Measurements from ENCODE around the gene ZNF276.
A peak's percentile ranks its signal among the peaks of the same experiment; 100 is the strongest.

Gene ZNF276

DNA sequence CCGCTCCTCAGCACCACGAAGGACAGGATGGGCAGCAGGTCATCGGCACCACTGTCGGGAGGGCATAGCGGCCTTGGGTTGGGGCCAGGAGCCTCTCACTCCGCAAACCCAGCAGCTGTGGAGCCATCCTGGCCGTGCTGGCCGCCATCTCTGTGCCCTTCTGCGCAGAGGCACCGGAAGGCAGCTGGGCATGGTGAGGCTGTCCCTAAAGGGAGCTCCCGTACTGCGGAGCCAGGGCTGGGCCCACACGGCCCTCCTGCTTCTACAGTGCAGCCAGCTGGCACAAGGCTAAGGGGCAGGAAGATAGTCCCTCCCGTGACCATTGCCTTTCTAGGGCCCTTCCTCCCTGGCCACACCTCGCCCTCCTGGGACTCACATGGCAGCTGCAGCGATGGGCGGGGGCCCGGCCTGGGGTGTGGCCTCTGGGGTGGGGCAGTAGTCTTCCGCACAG is 12.8 kb upstream of the ZNF276 start:
- Histone ChIP-seq H4K5ac (ENCODE audit: low read length) (no peak overlapping the region), H3K36me3 (ENCODE audit: control insufficient read depth, insufficient read depth, low read length) (no peaks in the 10 kb centered on the region), H3K56ac (ENCODE audit: low read length) (no peak overlapping the region), H3K27ac (ENCODE audit: low read depth, low read length) (no peak overlapping the region), H3K18ac (ENCODE audit: low read length) (no peak overlapping the region), H3K23ac (ENCODE audit: low read length) (no peak overlapping the region), H3K79me2 (ENCODE audit: control insufficient read depth, insufficient read depth, low read length) (no peaks in the 10 kb centered on the region), H2AK5ac (ENCODE audit: low read length) (no peak overlapping the region), H3K4me3 (ENCODE audit: low read length) (no peak overlapping the region), H3K4me1 (ENCODE audit: control insufficient read depth, low read depth, low read length) (no peaks in the 10 kb centered on the region), H3K4me2 (ENCODE audit: low read length) (no peak overlapping the region), H3K9ac (ENCODE audit: low read length) (no peak overlapping the region), H3K27me3 (ENCODE audit: insufficient read depth, low read length, poor library complexity) (no peaks in the 10 kb centered on the region), H3K79me1 (ENCODE audit: low read length) (no peaks in the 10 kb centered on the region), H4K8ac (ENCODE audit: low read depth, low read length) (no peak overlapping the region), H2BK15ac (replicated peaks; ENCODE audit: low read depth) (no peak overlapping the region), H2BK5ac (ENCODE audit: low read length) (no peak overlapping the region), H3K4ac (ENCODE audit: low read depth, low read length) (no peak overlapping the region), H2BK120ac (ENCODE audit: low read depth, low read length) (no peak overlapping the region)
- no CpG with 5 or more reads among the region's 19 CpGs for WGBS (ENCODE audit: extremely low coverage, insufficient coverage, low lambda C conversion rate)
- no peak for DNase-seq

DNA sequence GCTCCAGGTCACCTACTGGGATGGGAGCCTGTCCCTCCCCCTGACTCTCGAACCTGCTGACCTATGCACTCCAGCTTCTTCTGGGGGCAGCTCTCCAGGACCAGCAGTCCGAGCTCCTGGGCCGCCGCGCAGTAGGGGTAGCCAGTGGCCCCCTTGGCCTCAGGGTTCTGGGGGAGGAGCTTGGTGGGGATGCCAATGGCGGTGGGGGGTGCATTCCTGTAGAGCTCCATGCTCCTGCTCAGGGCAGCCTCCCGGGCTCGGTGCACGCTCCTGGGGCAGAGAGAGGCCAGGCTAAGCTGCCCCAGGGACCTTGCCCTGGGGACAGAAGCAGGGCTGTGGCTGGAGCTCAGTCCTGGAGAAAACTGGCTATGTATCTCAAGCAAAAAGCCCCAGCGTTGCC is 12.2 kb upstream of the ZNF276 start:
- no CpG with 5 or more reads among the region's 10 CpGs for WGBS (ENCODE audit: extremely low coverage, insufficient coverage, low lambda C conversion rate)
- DNase-seq, result peak; percentile 56
- Histone ChIP-seq H3K4me3 (ENCODE audit: low read length) (no peak overlapping the region), H2BK5ac (ENCODE audit: low read length) (no peak overlapping the region), H3K36me3 (ENCODE audit: control insufficient read depth, insufficient read depth, low read length) (no peaks in the 10 kb centered on the region), H3K27me3 (ENCODE audit: insufficient read depth, low read length, poor library complexity) (no peaks in the 10 kb centered on the region), H3K23ac (ENCODE audit: low read length) (no peak overlapping the region), H3K56ac (ENCODE audit: low read length) (no peak overlapping the region), H2AK5ac (ENCODE audit: low read length) (no peak overlapping the region), H3K27ac (ENCODE audit: low read depth, low read length) (no peak overlapping the region), H2BK120ac (ENCODE audit: low read depth, low read length) (no peak overlapping the region), H3K9ac (ENCODE audit: low read length) (no peak overlapping the region), H3K79me1 (ENCODE audit: low read length) (no peaks in the 10 kb centered on the region), H4K5ac (ENCODE audit: low read length) (no peak overlapping the region), H2BK15ac (replicated peaks; ENCODE audit: low read depth) (no peak overlapping the region), H3K79me2 (ENCODE audit: control insufficient read depth, insufficient read depth, low read length) (no peaks in the 10 kb centered on the region), H4K8ac (ENCODE audit: low read depth, low read length) (no peak overlapping the region), H3K4me1 (ENCODE audit: control insufficient read depth, low read depth, low read length) (no peaks in the 10 kb centered on the region), H3K4me2 (ENCODE audit: low read length) (no peak overlapping the region), H3K18ac (ENCODE audit: low read length) (no peak overlapping the region), H3K4ac (ENCODE audit: low read depth, low read length) (no peak overlapping the region)

DNA sequence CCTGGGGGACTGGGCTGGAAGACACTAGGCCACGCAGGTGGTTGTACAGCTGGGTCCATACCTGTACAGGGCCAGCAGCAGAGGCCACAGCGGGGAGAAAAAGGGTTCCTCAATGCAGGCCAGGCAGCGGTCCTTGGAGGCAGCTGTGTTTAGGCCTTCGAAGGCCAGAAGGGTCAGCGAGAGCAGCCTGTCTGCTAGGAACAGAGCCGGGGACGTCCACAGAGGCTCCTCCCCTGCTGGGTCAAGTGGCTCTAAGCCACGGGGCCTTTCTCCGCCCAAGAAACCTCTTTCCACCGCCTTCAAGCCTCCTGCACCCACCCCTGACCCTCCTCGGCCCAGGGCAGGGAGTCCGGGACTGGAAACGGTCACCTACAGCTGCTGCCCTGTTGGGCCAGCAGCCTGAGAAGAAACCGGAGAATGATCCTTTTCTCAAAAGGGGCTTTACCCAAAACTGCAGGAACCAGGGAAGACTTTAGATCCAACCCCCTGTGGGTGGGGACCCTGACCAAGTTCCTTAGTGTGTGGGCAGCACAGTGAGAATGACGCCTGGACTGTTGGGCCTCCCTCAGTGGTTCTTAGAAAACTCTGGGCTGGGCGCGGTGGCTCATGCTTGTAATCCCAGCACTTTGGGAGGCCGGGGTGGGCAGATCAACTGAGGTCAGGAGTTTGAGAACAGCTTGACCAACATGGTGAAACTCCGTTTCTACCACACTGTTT is 11.5 kb upstream of the ZNF276 start:
- H3K4me1 ChIP-seq (ENCODE audit: control insufficient read depth, low read depth, low read length), result no peaks in the 10 kb centered on the region
- no peak overlapping the region for H3K4me3 ChIP-seq (ENCODE audit: low read length)
- no CpG with 5 or more reads among the region's 19 CpGs for WGBS (ENCODE audit: extremely low coverage, insufficient coverage, low lambda C conversion rate)
- no peak overlapping the region for H4K8ac ChIP-seq (ENCODE audit: low read depth, low read length)
- no peak overlapping the region for H3K9ac ChIP-seq (ENCODE audit: low read length)
- H4K5ac ChIP-seq (ENCODE audit: low read length), result no peak overlapping the region
- H3K56ac ChIP-seq (ENCODE audit: low read length), result no peak overlapping the region
- no peaks in the 10 kb centered on the region for H3K27me3 ChIP-seq (ENCODE audit: insufficient read depth, low read length, poor library complexity)
- no peaks in the 10 kb centered on the region for H3K79me2 ChIP-seq (ENCODE audit: control insufficient read depth, insufficient read depth, low read length)
- H3K27ac ChIP-seq (ENCODE audit: low read depth, low read length), result no peak overlapping the region
- H3K36me3 ChIP-seq (ENCODE audit: control insufficient read depth, insufficient read depth, low read length), result no peaks in the 10 kb centered on the region
- H3K18ac ChIP-seq (ENCODE audit: low read length), result no peak overlapping the region
- no peak for DNase-seq
- no peak overlapping the region for H3K4ac ChIP-seq (ENCODE audit: low read depth, low read length)
- no peak overlapping the region for H3K23ac ChIP-seq (ENCODE audit: low read length)
- H3K4me2 ChIP-seq (ENCODE audit: low read length), result no peak overlapping the region
- H2BK5ac ChIP-seq (ENCODE audit: low read length), result no peak overlapping the region
- H2AK5ac ChIP-seq (ENCODE audit: low read length), result no peak overlapping the region
- no peak overlapping the region for H2BK120ac ChIP-seq (ENCODE audit: low read depth, low read length)
- H3K79me1 ChIP-seq (ENCODE audit: low read length), result no peaks in the 10 kb centered on the region
- H2BK15ac ChIP-seq (replicated peaks; ENCODE audit: low read depth), result no peak overlapping the region

DNA sequence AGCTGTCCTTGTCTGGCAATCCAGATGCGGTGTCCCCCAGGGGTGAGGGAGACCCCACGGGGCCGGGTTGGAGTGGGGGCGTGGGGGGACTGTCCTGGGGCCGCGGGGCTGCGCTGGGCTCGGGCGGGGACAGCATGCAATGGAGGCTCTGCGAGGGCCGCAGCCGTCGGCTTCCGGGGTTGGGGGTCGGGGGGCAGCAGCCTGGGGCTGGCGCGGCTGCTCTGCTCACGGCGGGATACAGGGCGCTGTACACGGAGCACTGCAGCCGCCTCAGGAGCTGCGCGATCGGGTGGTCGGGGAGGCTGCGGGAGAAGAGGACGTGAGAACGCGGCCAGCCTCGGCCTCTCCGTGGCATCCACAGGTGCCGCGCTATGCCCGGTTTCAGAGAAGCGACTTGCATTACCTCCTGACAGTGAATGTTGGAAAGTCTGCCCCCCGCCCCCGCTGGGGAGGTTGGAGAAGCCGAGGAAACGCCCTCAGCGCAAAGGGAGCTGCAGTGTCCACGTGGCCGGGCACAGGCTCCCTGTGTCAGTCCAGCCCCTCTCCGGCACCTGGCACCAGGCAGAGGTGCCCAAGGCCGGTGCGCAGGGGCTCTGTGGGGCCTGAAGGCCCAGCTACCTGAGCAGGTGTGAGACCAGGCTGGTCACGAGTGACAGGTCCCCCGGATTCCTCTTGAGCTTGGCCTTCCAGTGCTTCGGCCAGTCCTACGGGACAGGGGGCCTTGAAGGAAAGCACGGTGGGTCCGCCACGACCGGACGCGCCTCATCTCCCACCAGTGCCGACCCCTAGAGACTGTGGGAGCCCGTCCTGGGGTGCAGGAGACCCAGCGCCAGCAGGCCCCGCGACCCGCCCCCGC is 10.4 kb upstream of the ZNF276 start:
- H2AK5ac ChIP-seq (ENCODE audit: low read length), result no peak overlapping the region
- H4K8ac ChIP-seq (ENCODE audit: low read depth, low read length), result no peak overlapping the region
- H2BK120ac ChIP-seq (ENCODE audit: low read depth, low read length), result no peak overlapping the region
- H3K23ac ChIP-seq (ENCODE audit: low read length), result no peak overlapping the region
- H3K79me2 ChIP-seq (ENCODE audit: control insufficient read depth, insufficient read depth, low read length), result no peaks in the 10 kb centered on the region
- H3K79me1 ChIP-seq (ENCODE audit: low read length), result no peaks in the 10 kb centered on the region
- H3K4ac ChIP-seq (ENCODE audit: low read depth, low read length), result no peak overlapping the region
- no peak overlapping the region for H3K27ac ChIP-seq (ENCODE audit: low read depth, low read length)
- no peak overlapping the region for H3K18ac ChIP-seq (ENCODE audit: low read length)
- no CpG with 5 or more reads among the region's 63 CpGs for WGBS (ENCODE audit: extremely low coverage, insufficient coverage, low lambda C conversion rate)
- H3K4me1 ChIP-seq (ENCODE audit: control insufficient read depth, low read depth, low read length), result no peaks in the 10 kb centered on the region
- peak; percentile 16 for DNase-seq
- no peaks in the 10 kb centered on the region for H3K36me3 ChIP-seq (ENCODE audit: control insufficient read depth, insufficient read depth, low read length)
- H3K56ac ChIP-seq (ENCODE audit: low read length), result no peak overlapping the region
- H3K27me3 ChIP-seq (ENCODE audit: insufficient read depth, low read length, poor library complexity), result no peaks in the 10 kb centered on the region
- H2BK15ac ChIP-seq (replicated peaks; ENCODE audit: low read depth), result no peak overlapping the region
- no peak overlapping the region for H2BK5ac ChIP-seq (ENCODE audit: low read length)
- H3K4me3 ChIP-seq (ENCODE audit: low read length), result no peak overlapping the region
- no peak overlapping the region for H3K9ac ChIP-seq (ENCODE audit: low read length)
- H4K5ac ChIP-seq (ENCODE audit: low read length), result no peak overlapping the region
- H3K4me2 ChIP-seq (ENCODE audit: low read length), result no peak overlapping the region

DNA sequence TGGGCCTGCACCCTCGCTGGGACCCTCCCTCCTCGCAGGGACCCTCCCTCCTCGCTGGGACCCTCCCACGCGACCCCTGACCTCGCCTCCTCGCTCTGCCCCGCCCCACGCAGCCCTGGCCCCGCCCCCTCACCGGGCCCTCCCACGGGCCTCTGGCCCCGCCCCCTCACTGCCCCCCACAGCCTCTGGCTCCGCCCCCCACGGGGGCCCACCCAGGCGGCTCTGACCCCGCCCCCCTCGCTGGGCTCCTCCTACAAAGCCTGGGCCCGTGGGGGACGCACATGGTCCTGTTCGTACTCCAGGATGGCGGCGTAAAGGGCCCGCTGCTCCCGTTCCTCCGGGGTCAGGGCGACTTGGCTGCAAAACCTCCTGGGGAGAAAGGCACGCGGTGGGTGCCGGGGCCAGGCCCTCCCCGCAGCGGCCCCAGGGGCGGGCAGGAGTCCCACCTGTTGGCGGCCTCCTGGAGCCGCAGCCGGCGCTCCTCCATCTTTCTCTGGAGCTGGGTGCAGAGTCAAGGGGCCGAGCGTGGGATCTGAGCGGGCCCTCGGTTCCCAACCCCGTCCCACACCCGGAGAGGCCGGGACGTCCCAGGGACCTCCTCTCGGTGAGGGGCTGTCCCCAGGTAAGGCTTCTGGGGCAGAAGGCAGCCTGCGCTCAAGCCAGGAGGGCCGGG is 9.6 kb upstream of the ZNF276 start:
- no CpG with 5 or more reads among the region's 48 CpGs for WGBS (ENCODE audit: extremely low coverage, insufficient coverage, low lambda C conversion rate)
- no peak overlapping the region for H3K27ac ChIP-seq (ENCODE audit: low read depth, low read length)
- peak overlapping the region; percentile 93 for H3K56ac ChIP-seq (ENCODE audit: low read length)
- no peaks in the 10 kb centered on the region for H3K27me3 ChIP-seq (ENCODE audit: insufficient read depth, low read length, poor library complexity)
- H3K4me2 ChIP-seq (ENCODE audit: low read length), result peak overlapping the region; percentile 3
- H3K4me3 ChIP-seq (ENCODE audit: low read length), result peak overlapping the region; percentile 66
- no peak overlapping the region for H2BK120ac ChIP-seq (ENCODE audit: low read depth, low read length)
- H3K9ac ChIP-seq (ENCODE audit: low read length), result peak overlapping the region; percentile 88
- no peaks in the 10 kb centered on the region for H3K79me2 ChIP-seq (ENCODE audit: control insufficient read depth, insufficient read depth, low read length)
- H3K4me1 ChIP-seq (ENCODE audit: control insufficient read depth, low read depth, low read length), result no peaks in the 10 kb centered on the region
- H4K8ac ChIP-seq (ENCODE audit: low read depth, low read length), result no peak overlapping the region
- no peak overlapping the region for H3K23ac ChIP-seq (ENCODE audit: low read length)
- peak overlapping the region; percentile 13 for H3K18ac ChIP-seq (ENCODE audit: low read length)
- H2BK15ac ChIP-seq (replicated peaks; ENCODE audit: low read depth), result no peak overlapping the region
- H2AK5ac ChIP-seq (ENCODE audit: low read length), result no peak overlapping the region
- no peak overlapping the region for H3K4ac ChIP-seq (ENCODE audit: low read depth, low read length)
- no peak overlapping the region for H2BK5ac ChIP-seq (ENCODE audit: low read length)
- H3K36me3 ChIP-seq (ENCODE audit: control insufficient read depth, insufficient read depth, low read length), result no peaks in the 10 kb centered on the region
- H3K79me1 ChIP-seq (ENCODE audit: low read length), result no peaks in the 10 kb centered on the region
- DNase-seq, result peak; percentile 72
- H4K5ac ChIP-seq (ENCODE audit: low read length), result no peak overlapping the region

Measured in mesendoderm (in vitro differentiated cells).